NB4 (cell line): ENCODE results near the gene GNB2.

Experiments
- POLR2A ChIP-seq: IDR thresholded peaks from 2 replicates; pipeline ENCODE4 v1.6.1; 2011; ENCODE audit warnings: mild to moderate bottlenecking; ENCODE audit not compliant: insufficient read length; ENCODE audit errors: extremely low read depth
- TF ChIP-seq, protein P1 (sequence below): IDR thresholded peaks from one replicate; pipeline ENCODE4 v1.5.1; 2012; ENCODE audit warnings: low read depth, low read length

DNA sequence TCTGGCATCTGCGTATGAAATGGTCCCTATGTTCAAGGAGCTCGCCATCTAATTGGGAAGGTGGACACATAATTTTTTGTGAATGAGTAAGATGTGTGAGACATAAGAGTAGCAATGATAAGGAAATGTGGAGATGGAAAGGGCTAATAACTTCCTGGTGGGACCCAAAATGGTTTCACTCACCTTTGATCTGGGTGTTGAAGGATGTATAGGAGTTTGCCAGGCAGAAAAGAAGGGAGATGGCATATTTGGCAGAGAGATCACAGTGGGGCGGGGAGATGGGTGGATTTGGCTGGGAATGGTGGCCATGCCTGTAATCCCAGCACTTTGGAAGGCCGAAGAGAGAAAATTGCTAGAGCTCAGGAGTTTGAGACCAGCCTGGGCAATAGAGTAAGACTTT is 36.9 kb downstream of the GNB2 start:
- no peak for TF ChIP-seq POLR2A
- TF ChIP-seq, protein P1, sequence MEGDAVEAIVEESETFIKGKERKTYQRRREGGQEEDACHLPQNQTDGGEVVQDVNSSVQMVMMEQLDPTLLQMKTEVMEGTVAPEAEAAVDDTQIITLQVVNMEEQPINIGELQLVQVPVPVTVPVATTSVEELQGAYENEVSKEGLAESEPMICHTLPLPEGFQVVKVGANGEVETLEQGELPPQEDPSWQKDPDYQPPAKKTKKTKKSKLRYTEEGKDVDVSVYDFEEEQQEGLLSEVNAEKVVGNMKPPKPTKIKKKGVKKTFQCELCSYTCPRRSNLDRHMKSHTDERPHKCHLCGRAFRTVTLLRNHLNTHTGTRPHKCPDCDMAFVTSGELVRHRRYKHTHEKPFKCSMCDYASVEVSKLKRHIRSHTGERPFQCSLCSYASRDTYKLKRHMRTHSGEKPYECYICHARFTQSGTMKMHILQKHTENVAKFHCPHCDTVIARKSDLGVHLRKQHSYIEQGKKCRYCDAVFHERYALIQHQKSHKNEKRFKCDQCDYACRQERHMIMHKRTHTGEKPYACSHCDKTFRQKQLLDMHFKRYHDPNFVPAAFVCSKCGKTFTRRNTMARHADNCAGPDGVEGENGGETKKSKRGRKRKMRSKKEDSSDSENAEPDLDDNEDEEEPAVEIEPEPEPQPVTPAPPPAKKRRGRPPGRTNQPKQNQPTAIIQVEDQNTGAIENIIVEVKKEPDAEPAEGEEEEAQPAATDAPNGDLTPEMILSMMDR, result no peak
